ENCODE data around the gene TSTD2.

DNA sequence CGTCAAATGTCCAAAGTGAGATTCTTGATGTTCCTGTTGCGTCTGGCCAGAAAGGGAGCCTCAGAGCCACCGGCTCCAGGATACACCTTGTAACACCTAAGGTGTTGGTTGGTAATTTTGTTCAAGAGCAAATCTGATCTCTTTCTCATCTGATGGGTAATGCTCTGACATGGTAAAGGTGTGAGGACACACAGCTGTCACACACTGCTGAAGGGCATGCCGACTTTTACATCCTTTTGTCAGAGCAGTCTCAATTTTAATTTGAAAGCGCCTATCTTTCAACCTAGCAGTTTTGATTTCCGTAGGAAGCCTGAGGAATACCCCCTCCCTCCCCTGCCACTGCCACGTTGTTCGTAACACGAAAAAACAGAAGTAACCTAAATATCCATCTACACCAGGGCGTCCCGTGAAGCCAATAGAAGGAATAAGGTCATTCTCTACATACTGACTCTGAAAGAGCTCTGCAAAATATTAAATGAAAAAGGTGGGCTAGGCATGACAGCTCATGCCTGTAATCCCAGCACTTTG is 57.4 kb downstream of the TSTD2 start:
- TF ChIP-seq YY1 (IDR thresholded peaks at IDR 0.05; ENCODE audit: insufficient read depth, insufficient read length) (no peak), SUZ12 (IDR thresholded peaks at IDR 0.05; ENCODE audit: extremely low read depth, insufficient read depth, insufficient read length) (no peak), ZNF274 (IDR thresholded peaks at IDR 0.05; ENCODE audit: low read depth, low read length) (no peak)

All from NT2/D1 (cell line).